ENCODE results near the gene CPAMD8.
"Not testable (repeated sequence)": the region's sequence is repeated elsewhere in the genome, so short reads cannot be mapped to it uniquely, and the experiment has no call there.

The CPAMD8 gene

GRCh38 chr19:16945762-16946465, 80.7 kb downstream of the CPAMD8 start:
- no peak for FAIRE-seq

GRCh38 chr19:16945364-16945714, 81.3 kb downstream of the CPAMD8 start:
- no peak for FAIRE-seq

- FAIRE-seq: no peak
Measured at GRCh38 chr19:16944626-16945363, 81.8 kb downstream of the CPAMD8 start.

GRCh38 chr19:16943942-16944625, 82.5 kb downstream of the CPAMD8 start:
- FAIRE-seq: no peak

- FAIRE-seq: not testable (repeated sequence)
Measured at GRCh38 chr19:16943090-16943489, 83.5 kb downstream of the CPAMD8 start.

GRCh38 chr19:16942583-16942982, 84.0 kb downstream of the CPAMD8 start:
- FAIRE-seq: no peak

- no peak for FAIRE-seq
Measured at GRCh38 chr19:16940626-16941025, 86.0 kb downstream of the CPAMD8 start.

- not testable (repeated sequence) for FAIRE-seq
Measured at GRCh38 chr19:16940063-16940462, 86.5 kb downstream of the CPAMD8 start.

GRCh38 chr19:16938211-16938610, 88.4 kb downstream of the CPAMD8 start:
- no peak for FAIRE-seq

- FAIRE-seq: not testable (repeated sequence)
Measured at GRCh38 chr19:16937796-16938195, 88.8 kb downstream of the CPAMD8 start.

- FAIRE-seq: no peak
Measured at GRCh38 chr19:16936901-16937300, 89.7 kb downstream of the CPAMD8 start.

- no peak for FAIRE-seq
Measured at GRCh38 chr19:16934489-16934888, 92.1 kb downstream of the CPAMD8 start.

- no peak for FAIRE-seq
Measured at GRCh38 chr19:16931306-16931705, 95.3 kb downstream of the CPAMD8 start.

- no peak for FAIRE-seq
Measured at GRCh38 chr19:16930753-16931152, 95.9 kb downstream of the CPAMD8 start.

- FAIRE-seq: no peak
Measured at GRCh38 chr19:16928916-16929315, 97.7 kb downstream of the CPAMD8 start.

GRCh38 chr19:16928351-16928750, 98.3 kb downstream of the CPAMD8 start:
- FAIRE-seq: no peak

GRCh38 chr19:16927883-16928282, 98.7 kb downstream of the CPAMD8 start:
- FAIRE-seq: no peak

- FAIRE-seq: no peak
Measured at GRCh38 chr19:16922949-16923348, 103.7 kb downstream of the CPAMD8 start.

GRCh38 chr19:16922592-16922934, 104.0 kb downstream of the CPAMD8 start:
- FAIRE-seq: no peak

GRCh38 chr19:16921766-16922591, 104.6 kb downstream of the CPAMD8 start:
- no peak for FAIRE-seq

GRCh38 chr19:16920816-16921529, 105.6 kb downstream of the CPAMD8 start:
- no peak for FAIRE-seq

GRCh38 chr19:16919496-16919895, 107.1 kb downstream of the CPAMD8 start:
- no peak for FAIRE-seq
